ENCODE results near the gene HTR2A. TPM values are rescaled to one million over a fixed set of nuclear protein-coding genes. Genes with fewer than 3 reads are reported as not detected.

Gene HTR2A
- total RNA-seq, 1 experiment from 2014 or later, result not detected

DNA sequence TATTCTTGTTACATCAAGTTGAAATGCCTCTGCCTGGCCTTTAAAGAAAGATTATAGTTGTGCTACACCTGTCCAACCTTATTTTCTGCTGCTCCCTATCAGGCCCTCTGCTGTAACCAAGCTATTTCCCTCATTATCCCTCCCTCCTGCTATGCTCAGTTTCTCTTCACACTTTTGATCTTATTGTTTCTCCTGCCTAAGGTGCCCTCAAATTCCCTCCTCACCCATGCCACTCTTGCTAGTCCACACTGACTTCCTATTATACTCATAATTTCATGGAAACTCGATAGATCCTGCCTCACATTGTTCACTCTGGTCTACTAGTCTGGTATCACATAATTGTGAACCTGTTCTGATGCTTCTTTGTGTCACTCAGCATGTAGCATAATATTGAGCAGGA, 80.5 kb downstream of the HTR2A start (continued):
- no peak for TF ChIP-seq CTCF (IDR thresholded peaks at IDR 0.05)
- no peak for TF ChIP-seq GTF2I (CRISPR knock-in tag; conservative IDR thresholded peaks at IDR 0.05)
- TF ChIP-seq PRRX2 (CRISPR knock-in tag; IDR thresholded peaks at IDR 0.05), result no peak
- TF ChIP-seq PREB (CRISPR knock-in tag; IDR thresholded peaks at IDR 0.05; ENCODE audit: borderline replicate concordance), result no peak

DNA sequence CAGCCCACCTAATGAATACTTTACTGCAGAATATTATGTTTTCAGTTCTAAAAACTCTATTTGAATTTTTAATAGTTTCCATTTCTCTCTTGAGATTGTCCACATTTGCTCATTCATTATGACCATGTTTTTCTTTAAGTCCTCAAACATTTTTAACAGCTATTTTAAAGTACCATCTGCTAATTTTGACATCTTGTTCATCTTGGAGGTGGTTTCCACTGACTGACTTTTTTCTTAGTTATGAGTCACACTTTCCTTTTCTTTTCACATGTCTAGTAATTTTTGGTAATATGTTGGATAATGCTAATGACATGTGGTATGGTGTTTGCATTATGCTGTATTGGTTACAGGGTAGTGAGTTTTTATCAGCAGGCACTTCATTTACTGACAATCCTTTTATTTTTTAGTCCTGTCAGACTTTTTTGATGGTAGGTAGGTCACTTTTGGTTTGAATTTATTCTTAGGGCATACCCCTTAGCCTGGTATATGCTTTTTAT, 84.5 kb downstream of the HTR2A start:
- ChIA-PET POLR2A (no interaction called here), CTCF (no interaction called here)
- no peak overlapping the region for H3K4me3 Mint-ChIP-seq
- peaks cover 8% of the 10 kb centered on the region for H3K4me1 Mint-ChIP-seq
- TF ChIP-seq PRRX2 (CRISPR knock-in tag; IDR thresholded peaks at IDR 0.05) (no peak), E2F5 (CRISPR knock-in tag; IDR thresholded peaks at IDR 0.05) (no peak), ZNF232 (CRISPR knock-in tag; IDR thresholded peaks at IDR 0.05) (no peak), IRF2 (CRISPR knock-in tag; IDR thresholded peaks at IDR 0.05; ENCODE audit: borderline replicate concordance, low read depth) (no peak), ZBTB43 (CRISPR knock-in tag; IDR thresholded peaks at IDR 0.05) (no peak), MXD4 (CRISPR knock-in tag; IDR thresholded peaks at IDR 0.05; ENCODE audit: borderline replicate concordance) (no peak)
- TF ChIP-seq, protein P1, sequence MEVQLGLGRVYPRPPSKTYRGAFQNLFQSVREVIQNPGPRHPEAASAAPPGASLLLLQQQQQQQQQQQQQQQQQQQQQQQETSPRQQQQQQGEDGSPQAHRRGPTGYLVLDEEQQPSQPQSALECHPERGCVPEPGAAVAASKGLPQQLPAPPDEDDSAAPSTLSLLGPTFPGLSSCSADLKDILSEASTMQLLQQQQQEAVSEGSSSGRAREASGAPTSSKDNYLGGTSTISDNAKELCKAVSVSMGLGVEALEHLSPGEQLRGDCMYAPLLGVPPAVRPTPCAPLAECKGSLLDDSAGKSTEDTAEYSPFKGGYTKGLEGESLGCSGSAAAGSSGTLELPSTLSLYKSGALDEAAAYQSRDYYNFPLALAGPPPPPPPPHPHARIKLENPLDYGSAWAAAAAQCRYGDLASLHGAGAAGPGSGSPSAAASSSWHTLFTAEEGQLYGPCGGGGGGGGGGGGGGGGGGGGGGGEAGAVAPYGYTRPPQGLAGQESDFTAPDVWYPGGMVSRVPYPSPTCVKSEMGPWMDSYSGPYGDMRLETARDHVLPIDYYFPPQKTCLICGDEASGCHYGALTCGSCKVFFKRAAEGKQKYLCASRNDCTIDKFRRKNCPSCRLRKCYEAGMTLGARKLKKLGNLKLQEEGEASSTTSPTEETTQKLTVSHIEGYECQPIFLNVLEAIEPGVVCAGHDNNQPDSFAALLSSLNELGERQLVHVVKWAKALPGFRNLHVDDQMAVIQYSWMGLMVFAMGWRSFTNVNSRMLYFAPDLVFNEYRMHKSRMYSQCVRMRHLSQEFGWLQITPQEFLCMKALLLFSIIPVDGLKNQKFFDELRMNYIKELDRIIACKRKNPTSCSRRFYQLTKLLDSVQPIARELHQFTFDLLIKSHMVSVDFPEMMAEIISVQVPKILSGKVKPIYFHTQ (CRISPR knock-in tag; IDR thresholded peaks at IDR 0.05), result no peak
- TF ChIP-seq, protein P2, sequence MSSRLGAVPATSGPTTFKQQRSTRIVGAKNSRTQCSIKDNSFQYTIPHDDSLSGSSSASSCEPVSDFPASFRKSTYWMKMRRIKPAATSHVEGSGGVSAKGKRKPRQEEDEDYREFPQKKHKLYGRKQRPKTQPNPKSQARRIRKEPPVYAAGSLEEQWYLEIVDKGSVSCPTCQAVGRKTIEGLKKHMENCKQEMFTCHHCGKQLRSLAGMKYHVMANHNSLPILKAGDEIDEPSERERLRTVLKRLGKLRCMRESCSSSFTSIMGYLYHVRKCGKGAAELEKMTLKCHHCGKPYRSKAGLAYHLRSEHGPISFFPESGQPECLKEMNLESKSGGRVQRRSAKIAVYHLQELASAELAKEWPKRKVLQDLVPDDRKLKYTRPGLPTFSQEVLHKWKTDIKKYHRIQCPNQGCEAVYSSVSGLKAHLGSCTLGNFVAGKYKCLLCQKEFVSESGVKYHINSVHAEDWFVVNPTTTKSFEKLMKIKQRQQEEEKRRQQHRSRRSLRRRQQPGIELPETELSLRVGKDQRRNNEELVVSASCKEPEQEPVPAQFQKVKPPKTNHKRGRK (CRISPR knock-in tag; IDR thresholded peaks at IDR 0.05; ENCODE audit: borderline replicate concordance), result no peak
- H3K27me3 Mint-ChIP-seq (ENCODE audit: low read depth), result no peaks in the 10 kb centered on the region
- ATAC-seq (no peak), DNase-seq (ENCODE audit: low spot score) (no peak)
- peaks cover 24% of the 10 kb centered on the region for H3K9me3 Mint-ChIP-seq
- no peak overlapping the region for H3K27ac Mint-ChIP-seq
- H3K36me3 Mint-ChIP-seq, result peaks cover 11% of the 10 kb centered on the region

DNA sequence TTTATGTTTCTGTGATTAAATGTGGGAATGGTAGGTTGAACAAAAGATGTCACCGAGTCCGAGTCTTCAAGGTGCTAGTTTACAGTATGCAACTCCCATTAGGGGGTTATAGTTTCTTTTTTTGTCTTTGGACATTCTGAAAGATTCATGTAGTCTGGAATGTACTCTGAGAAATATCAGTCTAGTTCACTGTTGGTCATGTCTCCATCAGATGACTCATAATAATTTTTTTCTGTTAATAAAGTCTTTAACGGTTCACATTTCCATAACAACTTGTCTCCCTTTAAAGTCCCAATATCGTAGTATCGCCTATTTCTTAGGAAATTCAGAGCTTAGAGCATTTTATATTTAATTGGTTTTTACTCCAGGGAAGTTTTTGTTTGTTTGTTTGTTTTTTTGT, 86.4 kb downstream of the HTR2A start:
- DNase-seq (ENCODE audit: low spot score) (no peak), ATAC-seq (no peak)
- no peak overlapping the region for H3K27ac Mint-ChIP-seq
- H3K9me3 Mint-ChIP-seq, result peaks cover 24% of the 10 kb centered on the region
- ChIA-PET CTCF (no interaction called here), POLR2A (no interaction called here)
- H3K4me3 Mint-ChIP-seq, result no peak overlapping the region
- no peaks in the 10 kb centered on the region for H3K4me1 Mint-ChIP-seq
- H3K36me3 Mint-ChIP-seq, result peaks cover 11% of the 10 kb centered on the region
- H3K27me3 Mint-ChIP-seq (ENCODE audit: low read depth), result no peaks in the 10 kb centered on the region
- TF ChIP-seq ZNF121 (CRISPR knock-in tag; IDR thresholded peaks at IDR 0.05), result no peak
- TF ChIP-seq USF2 (CRISPR knock-in tag; IDR thresholded peaks at IDR 0.05), result no peak
- TF ChIP-seq NFYB (CRISPR knock-in tag; conservative IDR thresholded peaks at IDR 0.05; ENCODE audit: low read depth), result no peak
- TF ChIP-seq ELF4 (CRISPR knock-in tag; IDR thresholded peaks at IDR 0.05; ENCODE audit: low read depth), result no peak
- TF ChIP-seq, protein P3, sequence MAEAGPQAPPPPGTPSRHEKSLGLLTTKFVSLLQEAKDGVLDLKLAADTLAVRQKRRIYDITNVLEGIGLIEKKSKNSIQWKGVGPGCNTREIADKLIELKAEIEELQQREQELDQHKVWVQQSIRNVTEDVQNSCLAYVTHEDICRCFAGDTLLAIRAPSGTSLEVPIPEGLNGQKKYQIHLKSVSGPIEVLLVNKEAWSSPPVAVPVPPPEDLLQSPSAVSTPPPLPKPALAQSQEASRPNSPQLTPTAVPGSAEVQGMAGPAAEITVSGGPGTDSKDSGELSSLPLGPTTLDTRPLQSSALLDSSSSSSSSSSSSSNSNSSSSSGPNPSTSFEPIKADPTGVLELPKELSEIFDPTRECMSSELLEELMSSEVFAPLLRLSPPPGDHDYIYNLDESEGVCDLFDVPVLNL (CRISPR knock-in tag; IDR thresholded peaks at IDR 0.05; ENCODE audit: borderline replicate concordance, low read depth), result no peak
- TF ChIP-seq CREM (CRISPR knock-in tag; IDR thresholded peaks at IDR 0.05), result no peak
- no peak for TF ChIP-seq EMX1 (CRISPR knock-in tag; IDR thresholded peaks at IDR 0.05)
- TF ChIP-seq TEAD1 (CRISPR knock-in tag; IDR thresholded peaks at IDR 0.05), result no peak
- no peak for TF ChIP-seq ZNF423 (CRISPR knock-in tag; IDR thresholded peaks at IDR 0.05)
- TF ChIP-seq, protein P4, sequence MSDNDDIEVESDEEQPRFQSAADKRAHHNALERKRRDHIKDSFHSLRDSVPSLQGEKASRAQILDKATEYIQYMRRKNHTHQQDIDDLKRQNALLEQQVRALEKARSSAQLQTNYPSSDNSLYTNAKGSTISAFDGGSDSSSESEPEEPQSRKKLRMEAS (CRISPR knock-in tag; IDR thresholded peaks at IDR 0.05), result no peak
- TF ChIP-seq SOX15 (CRISPR knock-in tag; IDR thresholded peaks at IDR 0.05), result no peak

All from WTC11 (cell line).